GM12878 (cell line): Measurements from ENCODE around the gene CDK11B. TPM values are rescaled to one million over a fixed set of nuclear protein-coding genes. Genes with fewer than 3 reads are reported as not detected.
A peak's percentile ranks its signal among the peaks of the same experiment; 100 is the strongest.

Source experiments
- ATF3 ChIP-seq: IDR thresholded peaks from 2 replicates; pipeline ENCODE4 v1.6.1; 2011; ENCODE audit warnings: low read depth, mild to moderate bottlenecking, low read length, moderate library complexity, borderline replicate concordance; ENCODE audit errors: extremely low read depth
- BACH1 ChIP-seq: fragments of 450-650 bp; IDR thresholded peaks from 2 replicates; pipeline ENCODE4 v1.6.1; 2017; ENCODE audit warnings: mild to moderate bottlenecking, borderline replicate concordance
- BMI1 ChIP-seq: fragments of 450-650 bp; IDR thresholded peaks from 2 replicates; pipeline ENCODE4 v1.6.1; 2016; ENCODE audit warnings: mild to moderate bottlenecking, moderate library complexity, borderline replicate concordance
- CEBPZ ChIP-seq: fragments of 150-350 bp; IDR thresholded peaks from 2 replicates; pipeline ENCODE4 v1.6.1; 2016; ENCODE audit warnings: low read depth, low read length
- DPF2 ChIP-seq: fragments of 450-650 bp; IDR thresholded peaks from 2 replicates; pipeline ENCODE4 v1.6.1; 2017; ENCODE audit warnings: mild to moderate bottlenecking
- ELK1 ChIP-seq: IDR thresholded peaks from 2 replicates; pipeline ENCODE4 v1.6.1; 2012; ENCODE audit warnings: low read depth, low read length, improper control_type of control experiment
- ESRRA ChIP-seq: IDR thresholded peaks from 2 replicates; pipeline ENCODE4 v1.6.1; 2012; ENCODE audit warnings: mild to moderate bottlenecking, low read length, improper control_type of control experiment
- IRF4 ChIP-seq: IDR thresholded peaks from 2 replicates; pipeline ENCODE4 v1.6.1; 2011; ENCODE audit warnings: low read depth, low read length
- JUND ChIP-seq: IDR thresholded peaks from 2 replicates; pipeline ENCODE4 v1.6.1; 2012; ENCODE audit warnings: low read depth, mild to moderate bottlenecking, low read length, improper control_type of control experiment, moderate library complexity
- LARP7 ChIP-seq: fragments of 450-650 bp; IDR thresholded peaks from 2 replicates; pipeline ENCODE4 v1.6.1; 2017; ENCODE audit warnings: mild to moderate bottlenecking
- NBN ChIP-seq: fragments of 450-650 bp; IDR thresholded peaks from 2 replicates; pipeline ENCODE4 v1.6.1; 2016
- NFIC ChIP-seq: IDR thresholded peaks from 2 replicates; pipeline ENCODE4 v1.6.1; 2012; ENCODE audit warnings: low read depth, mild to moderate bottlenecking, inconsistent platforms, low read length, moderate library complexity
- POLR2AphosphoS2 ChIP-seq: IDR thresholded peaks from 2 replicates; pipeline ENCODE4 v1.6.1; 2011; ENCODE audit warnings: low read depth, mild to moderate bottlenecking, low read length, improper control_type of control experiment, moderate library complexity
- RAD21 ChIP-seq: IDR thresholded peaks from 2 replicates; pipeline ENCODE4 v1.6.1; 2011; ENCODE audit warnings: mild to moderate bottlenecking, low read depth, low read length, moderate library complexity; ENCODE audit not compliant: insufficient read depth
- RB1 ChIP-seq: fragments of 450-650 bp; formaldehyde crosslinking; IDR thresholded peaks from 2 replicates; pipeline ENCODE4 v1.6.1; 2017; ENCODE audit warnings: mild to moderate bottlenecking, borderline replicate concordance
- SIN3A ChIP-seq: IDR thresholded peaks from 2 replicates; pipeline ENCODE4 v1.6.1; 2012; ENCODE audit warnings: low read depth, low read length, improper control_type of control experiment
- SMAD5 ChIP-seq: IDR thresholded peaks from 2 replicates; pipeline ENCODE4 v1.6.1; 2016; ENCODE audit warnings: antibody characterized with exemption, low read depth
- SP1 ChIP-seq: IDR thresholded peaks from one replicate; pipeline ENCODE4 v1.6.1; 2011; ENCODE audit warnings: low read depth, low read length
- ZSCAN29 ChIP-seq: fragments of 450-650 bp; IDR thresholded peaks from 2 replicates; pipeline ENCODE4 v1.6.1; 2017; ENCODE audit warnings: mild to moderate bottlenecking, moderate library complexity
- polyA plus RNA-seq, 11 experiments: library from polyadenylated mRNA; depleted of rRNA in 4 of 11; unstranded in 6 of 11; stranded (reverse) in 5 of 11; fragments of >200 nt; fragmentation: Nextera tagmentation in 4 of 11; fragmentation: Illumina TruSeq in 1 of 11; extraction: Ambion mirVana in 4 of 11; extraction: Trizol in 1 of 11; gene quantifications; 1 replicate in 1 of 11; 2 replicates in 10 of 11; pipeline versions ENCODE4 v1.2.1 to v1.2.3, GENCODE V29; 2011 to 2016; ENCODE audit warnings: inconsistent platforms in 2 of 11, missing spikeins in 2 of 11, low read depth in 1 of 11
- total RNA-seq, 4 experiments: library from RNA; depleted of rRNA in 3 of 4; stranded (reverse); fragments of >200 nt in 3 of 4; fragmentation: Illumina TruSeq in 1 of 4; extraction: Trizol in 1 of 4; gene quantifications; 2 replicates each; pipeline versions ENCODE4 v1.2.1 to v1.2.3, GENCODE V29; 2013 to 2021
- TF ChIP-seq, protein P1 (sequence below): fragments of 450-650 bp; IDR thresholded peaks from 2 replicates; pipeline ENCODE4 v1.6.1; 2016; ENCODE audit warnings: mild to moderate bottlenecking, moderate library complexity, borderline replicate concordance
- TF ChIP-seq, protein P2 (sequence below): IDR thresholded peaks from 2 replicates; pipeline ENCODE4 v1.6.1; 2011; ENCODE audit warnings: borderline replicate concordance, low read depth, mild to moderate bottlenecking, moderate library complexity, low read length; ENCODE audit not compliant: insufficient read depth, poor library complexity, severe bottlenecking

CDK11B gene
- total and polyA plus RNA-seq, 10 of the 15 experiments (the other 5 are each of a cell fraction or from before 2014, with no cell fraction given): 3.2 to 30.9 (median 18.0) TPM

DNA sequence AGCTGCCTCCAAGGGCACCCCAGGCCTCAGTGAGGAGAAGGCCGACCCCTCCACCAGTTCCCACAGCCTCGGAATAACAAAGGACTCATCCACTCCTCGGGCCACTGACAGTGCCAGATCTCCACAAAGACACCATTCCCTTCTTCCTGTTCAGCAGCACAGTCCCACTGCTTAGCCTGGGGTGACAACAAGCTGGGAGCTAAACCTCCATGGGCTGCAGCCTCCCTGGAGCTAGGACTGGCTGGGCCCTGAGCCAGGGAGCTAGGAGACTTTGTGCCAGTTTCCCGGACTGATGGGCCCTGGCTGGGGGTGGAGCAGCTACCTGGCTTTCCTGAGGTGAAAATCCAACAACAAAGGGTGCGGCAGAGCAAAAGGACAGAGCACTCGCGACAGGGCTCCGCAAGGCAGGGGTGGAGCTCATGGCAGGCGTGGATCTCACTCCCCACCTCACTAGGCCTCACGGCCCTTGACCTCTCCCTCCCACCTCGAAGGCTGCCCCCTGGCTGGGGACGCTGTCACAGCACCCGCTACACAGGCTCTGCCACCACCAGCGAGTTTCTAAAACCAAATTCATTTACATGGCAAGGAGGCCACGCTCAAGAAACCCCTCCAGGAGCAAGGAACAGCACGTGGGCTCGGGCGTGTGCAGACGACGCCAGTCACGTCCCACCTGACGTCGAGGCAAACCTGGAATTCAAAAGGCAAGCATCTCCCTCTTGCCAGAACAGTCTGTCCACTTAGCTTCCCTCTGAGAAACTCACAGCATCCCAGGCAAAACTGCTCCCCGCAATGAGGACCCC is 20.0 kb upstream of the CDK11B start (continued):
- TF ChIP-seq, protein P1, sequence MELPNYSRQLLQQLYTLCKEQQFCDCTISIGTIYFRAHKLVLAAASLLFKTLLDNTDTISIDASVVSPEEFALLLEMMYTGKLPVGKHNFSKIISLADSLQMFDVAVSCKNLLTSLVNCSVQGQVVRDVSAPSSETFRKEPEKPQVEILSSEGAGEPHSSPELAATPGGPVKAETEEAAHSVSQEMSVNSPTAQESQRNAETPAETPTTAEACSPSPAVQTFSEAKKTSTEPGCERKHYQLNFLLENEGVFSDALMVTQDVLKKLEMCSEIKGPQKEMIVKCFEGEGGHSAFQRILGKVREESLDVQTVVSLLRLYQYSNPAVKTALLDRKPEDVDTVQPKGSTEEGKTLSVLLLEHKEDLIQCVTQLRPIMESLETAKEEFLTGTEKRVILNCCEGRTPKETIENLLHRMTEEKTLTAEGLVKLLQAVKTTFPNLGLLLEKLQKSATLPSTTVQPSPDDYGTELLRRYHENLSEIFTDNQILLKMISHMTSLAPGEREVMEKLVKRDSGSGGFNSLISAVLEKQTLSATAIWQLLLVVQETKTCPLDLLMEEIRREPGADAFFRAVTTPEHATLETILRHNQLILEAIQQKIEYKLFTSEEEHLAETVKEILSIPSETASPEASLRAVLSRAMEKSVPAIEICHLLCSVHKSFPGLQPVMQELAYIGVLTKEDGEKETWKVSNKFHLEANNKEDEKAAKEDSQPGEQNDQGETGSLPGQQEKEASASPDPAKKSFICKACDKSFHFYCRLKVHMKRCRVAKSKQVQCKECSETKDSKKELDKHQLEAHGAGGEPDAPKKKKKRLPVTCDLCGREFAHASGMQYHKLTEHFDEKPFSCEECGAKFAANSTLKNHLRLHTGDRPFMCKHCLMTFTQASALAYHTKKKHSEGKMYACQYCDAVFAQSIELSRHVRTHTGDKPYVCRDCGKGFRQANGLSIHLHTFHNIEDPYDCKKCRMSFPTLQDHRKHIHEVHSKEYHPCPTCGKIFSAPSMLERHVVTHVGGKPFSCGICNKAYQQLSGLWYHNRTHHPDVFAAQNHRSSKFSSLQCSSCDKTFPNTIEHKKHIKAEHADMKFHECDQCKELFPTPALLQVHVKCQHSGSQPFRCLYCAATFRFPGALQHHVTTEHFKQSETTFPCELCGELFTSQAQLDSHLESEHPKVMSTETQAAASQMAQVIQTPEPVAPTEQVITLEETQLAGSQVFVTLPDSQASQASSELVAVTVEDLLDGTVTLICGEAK: no peak
- TF ChIP-seq SMAD5: no peak
- TF ChIP-seq ZSCAN29: no peak
- no peak for TF ChIP-seq POLR2AphosphoS2
- no peak for TF ChIP-seq NBN
- TF ChIP-seq JUND: no peak
- TF ChIP-seq, protein P2, sequence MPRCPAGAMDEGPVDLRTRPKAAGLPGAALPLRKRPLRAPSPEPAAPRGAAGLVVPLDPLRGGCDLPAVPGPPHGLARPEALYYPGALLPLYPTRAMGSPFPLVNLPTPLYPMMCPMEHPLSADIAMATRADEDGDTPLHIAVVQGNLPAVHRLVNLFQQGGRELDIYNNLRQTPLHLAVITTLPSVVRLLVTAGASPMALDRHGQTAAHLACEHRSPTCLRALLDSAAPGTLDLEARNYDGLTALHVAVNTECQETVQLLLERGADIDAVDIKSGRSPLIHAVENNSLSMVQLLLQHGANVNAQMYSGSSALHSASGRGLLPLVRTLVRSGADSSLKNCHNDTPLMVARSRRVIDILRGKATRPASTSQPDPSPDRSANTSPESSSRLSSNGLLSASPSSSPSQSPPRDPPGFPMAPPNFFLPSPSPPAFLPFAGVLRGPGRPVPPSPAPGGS: no peak
- no peak for TF ChIP-seq SIN3A
- no peak for TF ChIP-seq LARP7
- peak; percentile 39; the same call in 1 of the 2 replicates for TF ChIP-seq RAD21
- no peak for TF ChIP-seq ESRRA
- TF ChIP-seq ELK1: no peak
- no peak for TF ChIP-seq BACH1
- TF ChIP-seq DPF2: no peak
- no peak for TF ChIP-seq IRF4
- TF ChIP-seq RB1: no peak
- TF ChIP-seq ATF3: no peak
- TF ChIP-seq CEBPZ: no peak
- TF ChIP-seq BMI1: no peak
- TF ChIP-seq NFIC: no peak
- TF ChIP-seq SP1: no peak
